ENCODE data around the gene BICD1. TPM values are rescaled to one million over a fixed set of nuclear protein-coding genes. Genes with fewer than 3 reads are reported as not detected.
A peak's percentile ranks its signal among the peaks of the same experiment; 100 is the strongest.

BICD1 gene
- total and polyA plus RNA-seq, 2 experiments from 2014 or later: 59.3 to 83.6 TPM

DNA sequence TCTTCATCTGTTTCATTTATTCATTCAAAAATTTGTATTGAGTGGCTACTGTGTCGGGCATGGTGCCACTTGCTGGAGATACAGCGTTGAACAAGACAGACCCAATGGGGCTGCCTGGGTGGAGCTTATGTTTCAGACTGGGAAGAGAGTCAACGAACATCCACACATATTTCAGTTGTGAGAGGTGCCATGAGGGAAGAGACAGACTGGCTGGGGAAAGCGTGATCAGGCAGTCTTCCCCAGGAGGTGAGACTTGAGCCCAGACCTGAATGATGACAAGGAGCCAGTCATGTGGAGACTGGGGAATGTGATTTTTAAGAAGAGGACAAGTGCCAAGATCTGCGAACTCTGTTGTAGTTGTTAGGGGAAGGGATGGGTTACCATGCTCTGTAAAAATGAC lies 12.2 kb downstream of the BICD1 start:
- H3F3A ChIP-seq (replicated peaks; ENCODE audit: low read depth): peaks cover 11% of the 10 kb centered on the region
- Mint-ChIP-seq H3K27me3 (ENCODE audit: insufficient read depth, low read depth, poor library complexity) (peaks cover 5% of the 10 kb centered on the region), H3K4me3 (no peak overlapping the region), H3K9me3 (no peaks in the 10 kb centered on the region), H3K27ac (peak overlapping the region; percentile 82), H3K36me3 (ENCODE audit: low read depth) (peaks cover 9% of the 10 kb centered on the region; the same call in 1 of the 3 replicates), H3K4me1 (peaks cover 47% of the 10 kb centered on the region)
- H2AFZ ChIP-seq: no peak overlapping the region
- peaks cover 93% of the 10 kb centered on the region for H3K79me2 ChIP-seq (replicated peaks; ENCODE audit: insufficient read depth)
- no peak for TF ChIP-seq ZNF114 (CRISPR knock-in tag; IDR thresholded peaks at IDR 0.05)
- no peak for TF ChIP-seq ZNF331 (CRISPR knock-in tag; IDR thresholded peaks at IDR 0.05; ENCODE audit: low read depth)
- TF ChIP-seq, protein P1, sequence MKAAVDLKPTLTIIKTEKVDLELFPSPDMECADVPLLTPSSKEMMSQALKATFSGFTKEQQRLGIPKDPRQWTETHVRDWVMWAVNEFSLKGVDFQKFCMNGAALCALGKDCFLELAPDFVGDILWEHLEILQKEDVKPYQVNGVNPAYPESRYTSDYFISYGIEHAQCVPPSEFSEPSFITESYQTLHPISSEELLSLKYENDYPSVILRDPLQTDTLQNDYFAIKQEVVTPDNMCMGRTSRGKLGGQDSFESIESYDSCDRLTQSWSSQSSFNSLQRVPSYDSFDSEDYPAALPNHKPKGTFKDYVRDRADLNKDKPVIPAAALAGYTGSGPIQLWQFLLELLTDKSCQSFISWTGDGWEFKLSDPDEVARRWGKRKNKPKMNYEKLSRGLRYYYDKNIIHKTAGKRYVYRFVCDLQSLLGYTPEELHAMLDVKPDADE (IDR thresholded peaks at IDR 0.05): no peak
- TF ChIP-seq JUNB (IDR thresholded peaks at IDR 0.05; ENCODE audit: unreplicated experiment): no peak
- TF ChIP-seq POLR2AphosphoS5 (IDR thresholded peaks at IDR 0.05; ENCODE audit: low read depth): no peak
- TF ChIP-seq ZNF462 (CRISPR knock-in tag; IDR thresholded peaks at IDR 0.05): no peak
- no peak for TF ChIP-seq EZH2phosphoT487 (IDR thresholded peaks at IDR 0.05; ENCODE audit: unreplicated experiment)
- TF ChIP-seq NANOG (IDR thresholded peaks at IDR 0.05; ENCODE audit: borderline replicate concordance): no peak
- TF ChIP-seq CREB1 (CRISPR knock-in tag; IDR thresholded peaks at IDR 0.05; ENCODE audit: low read depth): no peak
- no peak for TF ChIP-seq REST (IDR thresholded peaks at IDR 0.05; ENCODE audit: unreplicated experiment)
- no peak for TF ChIP-seq STAT1 (IDR thresholded peaks at IDR 0.05; ENCODE audit: unreplicated experiment)
- no peak for TF ChIP-seq EZH2 (IDR thresholded peaks at IDR 0.05; ENCODE audit: low read depth, unreplicated experiment)
- TF ChIP-seq, protein P2, sequence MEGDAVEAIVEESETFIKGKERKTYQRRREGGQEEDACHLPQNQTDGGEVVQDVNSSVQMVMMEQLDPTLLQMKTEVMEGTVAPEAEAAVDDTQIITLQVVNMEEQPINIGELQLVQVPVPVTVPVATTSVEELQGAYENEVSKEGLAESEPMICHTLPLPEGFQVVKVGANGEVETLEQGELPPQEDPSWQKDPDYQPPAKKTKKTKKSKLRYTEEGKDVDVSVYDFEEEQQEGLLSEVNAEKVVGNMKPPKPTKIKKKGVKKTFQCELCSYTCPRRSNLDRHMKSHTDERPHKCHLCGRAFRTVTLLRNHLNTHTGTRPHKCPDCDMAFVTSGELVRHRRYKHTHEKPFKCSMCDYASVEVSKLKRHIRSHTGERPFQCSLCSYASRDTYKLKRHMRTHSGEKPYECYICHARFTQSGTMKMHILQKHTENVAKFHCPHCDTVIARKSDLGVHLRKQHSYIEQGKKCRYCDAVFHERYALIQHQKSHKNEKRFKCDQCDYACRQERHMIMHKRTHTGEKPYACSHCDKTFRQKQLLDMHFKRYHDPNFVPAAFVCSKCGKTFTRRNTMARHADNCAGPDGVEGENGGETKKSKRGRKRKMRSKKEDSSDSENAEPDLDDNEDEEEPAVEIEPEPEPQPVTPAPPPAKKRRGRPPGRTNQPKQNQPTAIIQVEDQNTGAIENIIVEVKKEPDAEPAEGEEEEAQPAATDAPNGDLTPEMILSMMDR (conservative IDR thresholded peaks at IDR 0.05; ENCODE audit: low read depth in 2 of 2): no peak
- no peaks in the 10 kb centered on the region for H4K20me1 ChIP-seq (replicated peaks; ENCODE audit: insufficient read depth)
- no peaks in the 10 kb centered on the region for H3K9me2 ChIP-seq (ENCODE audit: insufficient read depth)
- 0 out of 2 replicates have a peak overlapping the region, but pooled peaks have one; percentile 50 for H3K4me2 ChIP-seq
- ATAC-seq (no peak), DNase-seq (ENCODE audit: low spot score) (no peak)
- H3K27ac ChIP-seq (ENCODE audit: low read depth): peak overlapping the region; percentile 74
- H3K27me3 ChIP-seq (ENCODE audit: insufficient read depth): no peaks in the 10 kb centered on the region
- H3K4me3 ChIP-seq: no peak overlapping the region
- peaks cover 60% of the 10 kb centered on the region for H3K4me1 ChIP-seq (ENCODE audit: insufficient read depth)
- H3K36me3 ChIP-seq (ENCODE audit: insufficient read depth): no peaks in the 10 kb centered on the region
